IMR-90 (cell line): ENCODE results near the gene LAMA3.

Source experiments
- BHLHE40 ChIP-seq: fragments of 150-350 bp; IDR thresholded peaks from 2 replicates; pipeline ENCODE4 v1.6.1; 2016; ENCODE audit warnings: mild to moderate bottlenecking, low read depth, low read length
- CEBPB ChIP-seq: IDR thresholded peaks from 2 replicates; pipeline ENCODE4 v1.6.1; 2012; ENCODE audit warnings: low read depth, low read length, improper control_type of control experiment
- ELK1 ChIP-seq: fragments of 150-350 bp; IDR thresholded peaks from 2 replicates; pipeline ENCODE4 v1.6.1; 2016; ENCODE audit warnings: low read depth, mild to moderate bottlenecking, low read length, moderate library complexity, borderline replicate concordance
- FOS ChIP-seq: fragments of 150-350 bp; IDR thresholded peaks from 2 replicates; pipeline ENCODE4 v1.6.1; 2016; ENCODE audit warnings: low read depth, low read length
- MAFK ChIP-seq: IDR thresholded peaks from 2 replicates; pipeline ENCODE4 v1.6.1; 2012; ENCODE audit warnings: low read depth, low read length, improper control_type of control experiment
- MAZ ChIP-seq: IDR thresholded peaks from 2 replicates; pipeline ENCODE4 v1.6.1; 2012; ENCODE audit warnings: low read depth, mild to moderate bottlenecking, low read length, improper control_type of control experiment, moderate library complexity, borderline replicate concordance
- MXI1 ChIP-seq: IDR thresholded peaks from 2 replicates; pipeline ENCODE4 v1.6.1; 2012; ENCODE audit warnings: low read depth, mild to moderate bottlenecking, low read length, moderate library complexity, borderline replicate concordance
- NFE2L2 ChIP-seq: fragments of 150-350 bp; IDR thresholded peaks from 2 replicates; pipeline ENCODE4 v1.6.1; 2016; ENCODE audit warnings: low read depth, mild to moderate bottlenecking, low read length
- POLR2A ChIP-seq: IDR thresholded peaks from 2 replicates; pipeline ENCODE4 v1.6.1; 2012; ENCODE audit warnings: mild to moderate bottlenecking, low read depth, low read length
- RAD21 ChIP-seq: IDR thresholded peaks from 2 replicates; pipeline ENCODE4 v1.6.1; 2012; ENCODE audit warnings: low read length, improper control_type of control experiment
- RCOR1 ChIP-seq: IDR thresholded peaks from 2 replicates; pipeline ENCODE4 v1.6.1; 2012; ENCODE audit warnings: mild to moderate bottlenecking, low read length, improper control_type of control experiment; ENCODE audit not compliant: insufficient replicate concordance
- RFX5 ChIP-seq: IDR thresholded peaks from 2 replicates; pipeline ENCODE4 v1.8.0; 2012; ENCODE audit warnings: low read depth, mild to moderate bottlenecking, low read length, moderate library complexity
- TF ChIP-seq, protein P1 (sequence below): conservative IDR thresholded peaks from 2 replicates; pipeline ENCODE4 v1.5.1; 2012; ENCODE audit warnings: mild to moderate bottlenecking, low read depth, low read length, improper control_type of control experiment

DNA sequence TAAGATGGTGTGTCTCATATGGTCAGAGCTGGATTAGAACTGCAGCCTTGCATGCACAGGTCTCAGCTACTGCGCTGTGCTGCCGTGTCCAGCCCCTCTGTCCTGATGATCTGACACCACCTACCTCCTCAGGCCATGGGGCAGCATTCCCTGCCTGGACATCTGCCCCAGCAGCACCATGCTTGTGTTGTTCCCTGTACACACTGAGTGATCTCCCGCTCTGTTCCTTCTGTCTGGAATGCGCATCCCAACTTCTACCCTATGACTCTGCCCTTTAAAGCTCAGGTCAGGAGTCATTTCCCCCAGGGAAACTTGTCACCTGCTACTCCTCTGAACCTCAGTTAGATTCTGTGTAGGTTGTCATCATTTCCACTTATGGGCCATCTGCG is 167.9 kb downstream of the LAMA3 start:
- TF ChIP-seq POLR2A: no peak
- TF ChIP-seq, protein P1, sequence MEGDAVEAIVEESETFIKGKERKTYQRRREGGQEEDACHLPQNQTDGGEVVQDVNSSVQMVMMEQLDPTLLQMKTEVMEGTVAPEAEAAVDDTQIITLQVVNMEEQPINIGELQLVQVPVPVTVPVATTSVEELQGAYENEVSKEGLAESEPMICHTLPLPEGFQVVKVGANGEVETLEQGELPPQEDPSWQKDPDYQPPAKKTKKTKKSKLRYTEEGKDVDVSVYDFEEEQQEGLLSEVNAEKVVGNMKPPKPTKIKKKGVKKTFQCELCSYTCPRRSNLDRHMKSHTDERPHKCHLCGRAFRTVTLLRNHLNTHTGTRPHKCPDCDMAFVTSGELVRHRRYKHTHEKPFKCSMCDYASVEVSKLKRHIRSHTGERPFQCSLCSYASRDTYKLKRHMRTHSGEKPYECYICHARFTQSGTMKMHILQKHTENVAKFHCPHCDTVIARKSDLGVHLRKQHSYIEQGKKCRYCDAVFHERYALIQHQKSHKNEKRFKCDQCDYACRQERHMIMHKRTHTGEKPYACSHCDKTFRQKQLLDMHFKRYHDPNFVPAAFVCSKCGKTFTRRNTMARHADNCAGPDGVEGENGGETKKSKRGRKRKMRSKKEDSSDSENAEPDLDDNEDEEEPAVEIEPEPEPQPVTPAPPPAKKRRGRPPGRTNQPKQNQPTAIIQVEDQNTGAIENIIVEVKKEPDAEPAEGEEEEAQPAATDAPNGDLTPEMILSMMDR: no peak
- no peak for TF ChIP-seq MAFK
- no peak for TF ChIP-seq CEBPB
- TF ChIP-seq FOS: no peak
- no peak for TF ChIP-seq RCOR1
- TF ChIP-seq MAZ: no peak
- no peak for TF ChIP-seq RAD21
- no peak for TF ChIP-seq BHLHE40
- no peak for TF ChIP-seq RFX5
- TF ChIP-seq ELK1: no peak
- TF ChIP-seq MXI1: no peak
- TF ChIP-seq NFE2L2: no peak
